Activated T-helper 1 cell treated with Interleukin-2 at 50 U/mL for 16 hours (primary cell): Measurements from ENCODE around the gene APC2.
"Not testable (repeated sequence)": the region's sequence is repeated elsewhere in the genome, so short reads cannot be mapped to it uniquely, and the experiment has no call there.

Source experiments
- DNase-seq: peaks from one replicate; pipeline ENCODE4 v3.0.0-alpha.2; 2020; ENCODE audit warnings: low read depth

The APC2 gene

GRCh38 chr19:1412995-1413800 lies 36.7 kb upstream of the APC2 start:
- DNase-seq, result no peak

- DNase-seq, result no peak
Observed at GRCh38 chr19:1416014-1416841, 33.7 kb upstream of the APC2 start.

- no peak for DNase-seq
Observed at GRCh38 chr19:1417145-1417544, 32.8 kb upstream of the APC2 start.

GRCh38 chr19:1417681-1418495 lies 32.0 kb upstream of the APC2 start:
- DNase-seq, result no peak

- no peak for DNase-seq
Observed at GRCh38 chr19:1418496-1418775, 31.5 kb upstream of the APC2 start.

- DNase-seq, result no peak
Observed at GRCh38 chr19:1418951-1419738, 30.8 kb upstream of the APC2 start.

- DNase-seq, result not testable (repeated sequence)
Observed at GRCh38 chr19:1420085-1420484, 29.8 kb upstream of the APC2 start.

GRCh38 chr19:1420590-1420989 lies 29.3 kb upstream of the APC2 start:
- no peak for DNase-seq

GRCh38 chr19:1421218-1421957 lies 28.5 kb upstream of the APC2 start:
- DNase-seq, result no peak

GRCh38 chr19:1421958-1422305 lies 28.0 kb upstream of the APC2 start:
- no peak for DNase-seq

GRCh38 chr19:1422360-1422759 lies 27.6 kb upstream of the APC2 start:
- DNase-seq, result no peak

GRCh38 chr19:1422943-1423342 lies 27.0 kb upstream of the APC2 start:
- DNase-seq, result no peak

GRCh38 chr19:1423436-1424191 lies 26.3 kb upstream of the APC2 start:
- no peak for DNase-seq

- DNase-seq, result no peak
Observed at GRCh38 chr19:1424192-1424955, 25.5 kb upstream of the APC2 start.

GRCh38 chr19:1425102-1425837 lies 24.7 kb upstream of the APC2 start:
- DNase-seq, result no peak

- no peak for DNase-seq
Observed at GRCh38 chr19:1425902-1426301, 24.0 kb upstream of the APC2 start.

- no peak for DNase-seq
Observed at GRCh38 chr19:1426736-1427135, 23.2 kb upstream of the APC2 start.

GRCh38 chr19:1427221-1427920 lies 22.6 kb upstream of the APC2 start:
- no peak for DNase-seq
